ENCODE data around the gene DCC.

DNA sequence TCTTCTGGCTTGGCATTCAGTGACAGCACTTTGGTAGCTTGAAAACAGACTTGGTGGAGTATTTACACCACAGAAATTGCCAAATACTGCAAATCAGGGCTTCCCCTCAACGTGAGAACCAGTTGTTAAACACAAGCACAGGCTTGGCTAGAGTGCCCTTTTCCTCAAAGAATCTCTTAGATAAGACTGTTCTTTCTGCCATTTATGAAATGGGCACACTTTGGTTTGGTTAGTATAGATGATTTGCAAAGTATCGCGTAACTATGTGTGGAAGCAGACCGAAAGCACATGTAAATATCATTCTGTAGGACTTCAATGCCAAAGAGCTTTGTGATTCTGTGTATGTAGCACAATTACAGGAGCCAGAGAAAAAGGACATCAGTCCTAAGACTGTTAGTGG lies 308.2 kb downstream of the DCC start:
- TF ChIP-seq EZH2phosphoT487 (IDR thresholded peaks at IDR 0.05; ENCODE audit: borderline replicate concordance), result no peak
- TF ChIP-seq, protein P1, sequence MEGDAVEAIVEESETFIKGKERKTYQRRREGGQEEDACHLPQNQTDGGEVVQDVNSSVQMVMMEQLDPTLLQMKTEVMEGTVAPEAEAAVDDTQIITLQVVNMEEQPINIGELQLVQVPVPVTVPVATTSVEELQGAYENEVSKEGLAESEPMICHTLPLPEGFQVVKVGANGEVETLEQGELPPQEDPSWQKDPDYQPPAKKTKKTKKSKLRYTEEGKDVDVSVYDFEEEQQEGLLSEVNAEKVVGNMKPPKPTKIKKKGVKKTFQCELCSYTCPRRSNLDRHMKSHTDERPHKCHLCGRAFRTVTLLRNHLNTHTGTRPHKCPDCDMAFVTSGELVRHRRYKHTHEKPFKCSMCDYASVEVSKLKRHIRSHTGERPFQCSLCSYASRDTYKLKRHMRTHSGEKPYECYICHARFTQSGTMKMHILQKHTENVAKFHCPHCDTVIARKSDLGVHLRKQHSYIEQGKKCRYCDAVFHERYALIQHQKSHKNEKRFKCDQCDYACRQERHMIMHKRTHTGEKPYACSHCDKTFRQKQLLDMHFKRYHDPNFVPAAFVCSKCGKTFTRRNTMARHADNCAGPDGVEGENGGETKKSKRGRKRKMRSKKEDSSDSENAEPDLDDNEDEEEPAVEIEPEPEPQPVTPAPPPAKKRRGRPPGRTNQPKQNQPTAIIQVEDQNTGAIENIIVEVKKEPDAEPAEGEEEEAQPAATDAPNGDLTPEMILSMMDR (conservative IDR thresholded peaks at IDR 0.05; ENCODE audit: low read length), result no peak

Measured in Loucy (cell line).